Aorta (tissue), 5 donors: ENCODE data around the gene SST. TPM values are rescaled to one million over a fixed set of nuclear protein-coding genes. Genes with fewer than 3 reads are reported as not detected.

Experiments
- ATAC-seq: fragments of 200-7000 bp; cut with Tn5 transposase; one replicate; pipeline ENCODE4 v1.9.1; 2022; ENCODE audit warnings: moderate library complexity; ENCODE audit not compliant: low FRiP score
- DNase-seq, 2 donors: peaks; one replicate each; pipeline ENCODE4 v3.0.0-alpha.2; 2020
- H3K27ac ChIP-seq, 2 donors: one replicate each; pipeline ENCODE4 v1.5.1; 2013; ENCODE audit warnings: low read length in 2 of 2, mild to moderate bottlenecking in 2 of 2, moderate library complexity in 2 of 2, control low read depth in 1 of 2, inconsistent platforms in 1 of 2, low read depth in 1 of 2
- H3K27me3 ChIP-seq, 2 donors: one replicate each; pipeline ENCODE4 v1.6.1; 2013; ENCODE audit warnings: control low read depth in 1 of 2, low read length in 1 of 2, mild to moderate bottlenecking in 1 of 2, moderate library complexity in 1 of 2; ENCODE audit not compliant: insufficient read depth in 2 of 2, control insufficient read depth in 1 of 2
- H3K36me3 ChIP-seq, 2 donors: one replicate each; pipeline ENCODE4 v1.6.1; 2013; ENCODE audit warnings: control low read depth in 1 of 2, low read length in 1 of 2, mild to moderate bottlenecking in 1 of 2; ENCODE audit not compliant: insufficient read depth in 2 of 2, control insufficient read depth in 1 of 2
- H3K4me1 ChIP-seq, 2 donors: one replicate each; pipeline ENCODE4 v1.6.1; 2013; ENCODE audit warnings: low read length in 2 of 2, control low read depth in 1 of 2, mild to moderate bottlenecking in 1 of 2, moderate library complexity in 1 of 2; ENCODE audit not compliant: insufficient read depth in 2 of 2, control insufficient read depth in 1 of 2
- H3K4me3 ChIP-seq, 2 donors: one replicate each; pipeline ENCODE4 v1.5.1; 2013; ENCODE audit warnings: low read length in 2 of 2, control low read depth in 1 of 2, mild to moderate bottlenecking in 1 of 2
- H3K9me3 ChIP-seq: one replicate; pipeline ENCODE4 v1.6.1; 2013; ENCODE audit warnings: mild to moderate bottlenecking, low read length; ENCODE audit not compliant: control insufficient read depth
- WGBS, 2 donors: extraction: QIAGEN DNeasy Blood & Tissue Kit; methylation state at CpG; one replicate each; pipeline ENCODE4 v1.1.7; 2013; 5-methylcytosine and 5-hydroxymethylcytosine counted together
- intact Hi-C, 2 donors: fragments of 100-400 bp; cut with DNase I; formaldehyde crosslinking; loops; one replicate each; pipeline versions ENCODE4 v1.14.2 to v1.15.0; 2022
- polyA plus RNA-seq, 2 donors: library from polyadenylated mRNA; stranded (reverse); fragments of 200-250 nt; gene quantifications; one replicate each; pipeline ENCODE4 v1.2.3, GENCODE V29; 2013
- total RNA-seq, 2 donors: library from RNA; stranded (reverse); fragmentation: NEBNext Ultra II Directional; extraction: Animal tissue kit (Norgen Biotek cat#: 25700); gene quantifications; one replicate each; pipeline ENCODE4 v1.2.1, GENCODE V29; 2021
- donor health status: healthy with polysubstance abuse.
- donor health status: Bipolar disorder and iron deficiency.
- donor health status: DM: no; HTN: no; CAD: no.
- donor health status: DM: no; HTN: no; CAD: no.
- donor health status: DM: yes; HTN: yes; CAD: no.

Gene SST
- total and polyA plus RNA-seq, 4 donors, result 0.74 to 6.1 TPM; not detected in 2

GRCh38 chr3:187677604-187678003 is 7.4 kb upstream of the SST start:
- intact Hi-C loops, result loop anchor here (2.0 kb wide), 2 partner anchors 359 to 457 kb away; no protein-coding TSS in a partner anchor
- Histone ChIP-seq H3K4me3 (no peak overlapping the region), H3K4me1 (no peaks in the 10 kb centered on the region), H3K9me3 (no peaks in the 10 kb centered on the region), H3K27ac (no peak overlapping the region), H3K36me3 (no peaks in the 10 kb centered on the region), H3K27me3 (no peaks in the 10 kb centered on the region)
- WGBS, 2 donors, result 62 to 78% methylated on average over 1 of the region's 1 CpG
- ATAC-seq, result no peak
- DNase-seq, result no peak

GRCh38 chr3:187673012-187673411 is 2.8 kb upstream of the SST start:
- no peaks in the 10 kb centered on the region for H3K9me3 ChIP-seq
- WGBS, 2 donors, result 48 to 58% methylated on average over 3 of the region's 3 CpGs
- no peak for ATAC-seq
- H3K27ac ChIP-seq, result no peak overlapping the region
- H3K36me3 ChIP-seq, result no peaks in the 10 kb centered on the region
- no peaks in the 10 kb centered on the region for H3K4me1 ChIP-seq
- intact Hi-C loops, result no loop called here
- peaks cover 0 to 4% of the 10 kb centered on the region in 2 donors for H3K27me3 ChIP-seq
- DNase-seq, result no peak
- H3K4me3 ChIP-seq, result no peak overlapping the region

GRCh38 chr3:187667526-187667925 is 2.7 kb downstream of the SST start:
- ATAC-seq (no peak), DNase-seq (no peak)
- H3K4me3 ChIP-seq, result no peak overlapping the region
- H3K4me1 ChIP-seq, result no peaks in the 10 kb centered on the region
- no peak overlapping the region for H3K27ac ChIP-seq
- no peaks in the 10 kb centered on the region for H3K36me3 ChIP-seq
- peaks cover 0 to 4% of the 10 kb centered on the region in 2 donors for H3K27me3 ChIP-seq
- intact Hi-C loops, result no loop called here
- H3K9me3 ChIP-seq, result no peaks in the 10 kb centered on the region

- Histone ChIP-seq H3K27me3 (peaks cover 0 to 4% of the 10 kb centered on the region in 2 donors), H3K4me3 (no peak overlapping the region), H3K27ac (no peak overlapping the region), H3K4me1 (no peaks in the 10 kb centered on the region), H3K9me3 (no peaks in the 10 kb centered on the region), H3K36me3 (no peaks in the 10 kb centered on the region)
- DNase-seq, result no peak
- 58 to 66% methylated on average over 3 of the region's 3 CpGs for WGBS, 2 donors
- intact Hi-C loops, result no loop called here
- ATAC-seq, result no peak
These were observed 4.3 kb downstream of the SST start for GRCh38 chr3:187665764-187666402.

GRCh38 chr3:187665010-187665409 is 5.2 kb downstream of the SST start:
- Histone ChIP-seq H3K27me3 (peaks cover 0 to 2% of the 10 kb centered on the region in 2 donors), H3K4me1 (no peaks in the 10 kb centered on the region), H3K4me3 (no peak overlapping the region), H3K9me3 (no peaks in the 10 kb centered on the region), H3K36me3 (no peaks in the 10 kb centered on the region), H3K27ac (no peak overlapping the region)
- DNase-seq, result no peak
- intact Hi-C loops, result no loop called here
- ATAC-seq, result no peak

GRCh38 chr3:187662848-187663409 is 7.3 kb downstream of the SST start:
- Histone ChIP-seq H3K27ac (no peak overlapping the region), H3K27me3 (no peaks in the 10 kb centered on the region), H3K4me3 (no peak overlapping the region), H3K4me1 (no peaks in the 10 kb centered on the region), H3K9me3 (no peaks in the 10 kb centered on the region), H3K36me3 (no peaks in the 10 kb centered on the region)
- intact Hi-C loops, result no loop called here
- DNase-seq (no peak), ATAC-seq (no peak)
- 80% methylated on average over 5 of the region's 5 CpGs for WGBS, 2 donors

- ATAC-seq, result no peak
- no peaks in the 10 kb centered on the region for H3K9me3 ChIP-seq
These were observed 8.9 kb downstream of the SST start for GRCh38 chr3:187661267-187661666.

GRCh38 chr3:187651282-187651681 is 18.9 kb downstream of the SST start:
- ATAC-seq, result no peak
- Histone ChIP-seq H3K27me3 (peaks cover 0 to 9% of the 10 kb centered on the region in 2 donors), H3K36me3 (no peaks in the 10 kb centered on the region), H3K27ac (no peak overlapping the region), H3K4me1 (no peaks in the 10 kb centered on the region), H3K4me3 (no peak overlapping the region), H3K9me3 (peaks cover 8% of the 10 kb centered on the region)
- no peak for DNase-seq
- 55 to 64% methylated on average over 2 of the region's 2 CpGs for WGBS, 2 donors
- intact Hi-C loops, result no loop called here

More at GRCh38 chr3:187661267-187661666, 8.9 kb downstream of the SST start:
- Histone ChIP-seq H3K27me3 (no peaks in the 10 kb centered on the region), H3K4me3 (no peak overlapping the region), H3K36me3 (no peaks in the 10 kb centered on the region), H3K4me1 (no peaks in the 10 kb centered on the region), H3K27ac (no peak overlapping the region)
- intact Hi-C loops, result no loop called here
- no peak for DNase-seq

GRCh38 chr3:187648177-187648576 is 22.0 kb downstream of the SST start:
- intact Hi-C loops, result no loop called here
- WGBS, 2 donors, result 77 to 82% methylated on average over 2 of the region's 2 CpGs
- no peaks in the 10 kb centered on the region for H3K36me3 ChIP-seq
- no peak overlapping the region for H3K4me3 ChIP-seq
- DNase-seq (no peak), ATAC-seq (no peak)
- H3K27ac ChIP-seq, result no peak overlapping the region
- H3K9me3 ChIP-seq, result peaks cover 8% of the 10 kb centered on the region
- H3K27me3 ChIP-seq, result peaks cover 0 to 7% of the 10 kb centered on the region in 2 donors
- no peaks in the 10 kb centered on the region for H3K4me1 ChIP-seq
